ENCODE results near the gene SEMA5A. TPM values are rescaled to one million over a fixed set of nuclear protein-coding genes. Genes with fewer than 3 reads are reported as not detected.

The SEMA5A gene
- total and polyA plus RNA-seq, 2 of the 8 experiments (the other 6 are each of a cell fraction or from before 2014, with no cell fraction given), result 5.3 to 8.9 TPM

DNA sequence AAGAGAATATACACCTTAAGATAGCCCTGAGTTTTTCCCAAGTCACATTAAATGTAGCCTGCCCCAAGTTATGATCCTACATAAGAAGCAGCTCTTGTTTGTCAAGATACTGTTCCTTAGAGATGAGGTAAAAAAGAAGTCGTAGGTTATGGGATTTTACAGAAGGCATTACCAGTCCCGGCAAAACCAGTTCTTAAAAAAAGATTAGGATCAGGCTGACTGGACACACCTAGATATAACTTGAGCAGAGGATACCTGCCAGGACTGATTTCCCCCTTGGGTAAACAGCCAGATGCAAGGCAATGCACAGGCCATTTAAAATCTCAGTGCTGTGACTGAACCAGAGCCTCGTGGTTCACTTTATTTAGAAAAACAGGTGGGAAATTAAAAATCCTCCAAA is 14.1 kb upstream of the SEMA5A start (continued):
- TF ChIP-seq, protein P1, sequence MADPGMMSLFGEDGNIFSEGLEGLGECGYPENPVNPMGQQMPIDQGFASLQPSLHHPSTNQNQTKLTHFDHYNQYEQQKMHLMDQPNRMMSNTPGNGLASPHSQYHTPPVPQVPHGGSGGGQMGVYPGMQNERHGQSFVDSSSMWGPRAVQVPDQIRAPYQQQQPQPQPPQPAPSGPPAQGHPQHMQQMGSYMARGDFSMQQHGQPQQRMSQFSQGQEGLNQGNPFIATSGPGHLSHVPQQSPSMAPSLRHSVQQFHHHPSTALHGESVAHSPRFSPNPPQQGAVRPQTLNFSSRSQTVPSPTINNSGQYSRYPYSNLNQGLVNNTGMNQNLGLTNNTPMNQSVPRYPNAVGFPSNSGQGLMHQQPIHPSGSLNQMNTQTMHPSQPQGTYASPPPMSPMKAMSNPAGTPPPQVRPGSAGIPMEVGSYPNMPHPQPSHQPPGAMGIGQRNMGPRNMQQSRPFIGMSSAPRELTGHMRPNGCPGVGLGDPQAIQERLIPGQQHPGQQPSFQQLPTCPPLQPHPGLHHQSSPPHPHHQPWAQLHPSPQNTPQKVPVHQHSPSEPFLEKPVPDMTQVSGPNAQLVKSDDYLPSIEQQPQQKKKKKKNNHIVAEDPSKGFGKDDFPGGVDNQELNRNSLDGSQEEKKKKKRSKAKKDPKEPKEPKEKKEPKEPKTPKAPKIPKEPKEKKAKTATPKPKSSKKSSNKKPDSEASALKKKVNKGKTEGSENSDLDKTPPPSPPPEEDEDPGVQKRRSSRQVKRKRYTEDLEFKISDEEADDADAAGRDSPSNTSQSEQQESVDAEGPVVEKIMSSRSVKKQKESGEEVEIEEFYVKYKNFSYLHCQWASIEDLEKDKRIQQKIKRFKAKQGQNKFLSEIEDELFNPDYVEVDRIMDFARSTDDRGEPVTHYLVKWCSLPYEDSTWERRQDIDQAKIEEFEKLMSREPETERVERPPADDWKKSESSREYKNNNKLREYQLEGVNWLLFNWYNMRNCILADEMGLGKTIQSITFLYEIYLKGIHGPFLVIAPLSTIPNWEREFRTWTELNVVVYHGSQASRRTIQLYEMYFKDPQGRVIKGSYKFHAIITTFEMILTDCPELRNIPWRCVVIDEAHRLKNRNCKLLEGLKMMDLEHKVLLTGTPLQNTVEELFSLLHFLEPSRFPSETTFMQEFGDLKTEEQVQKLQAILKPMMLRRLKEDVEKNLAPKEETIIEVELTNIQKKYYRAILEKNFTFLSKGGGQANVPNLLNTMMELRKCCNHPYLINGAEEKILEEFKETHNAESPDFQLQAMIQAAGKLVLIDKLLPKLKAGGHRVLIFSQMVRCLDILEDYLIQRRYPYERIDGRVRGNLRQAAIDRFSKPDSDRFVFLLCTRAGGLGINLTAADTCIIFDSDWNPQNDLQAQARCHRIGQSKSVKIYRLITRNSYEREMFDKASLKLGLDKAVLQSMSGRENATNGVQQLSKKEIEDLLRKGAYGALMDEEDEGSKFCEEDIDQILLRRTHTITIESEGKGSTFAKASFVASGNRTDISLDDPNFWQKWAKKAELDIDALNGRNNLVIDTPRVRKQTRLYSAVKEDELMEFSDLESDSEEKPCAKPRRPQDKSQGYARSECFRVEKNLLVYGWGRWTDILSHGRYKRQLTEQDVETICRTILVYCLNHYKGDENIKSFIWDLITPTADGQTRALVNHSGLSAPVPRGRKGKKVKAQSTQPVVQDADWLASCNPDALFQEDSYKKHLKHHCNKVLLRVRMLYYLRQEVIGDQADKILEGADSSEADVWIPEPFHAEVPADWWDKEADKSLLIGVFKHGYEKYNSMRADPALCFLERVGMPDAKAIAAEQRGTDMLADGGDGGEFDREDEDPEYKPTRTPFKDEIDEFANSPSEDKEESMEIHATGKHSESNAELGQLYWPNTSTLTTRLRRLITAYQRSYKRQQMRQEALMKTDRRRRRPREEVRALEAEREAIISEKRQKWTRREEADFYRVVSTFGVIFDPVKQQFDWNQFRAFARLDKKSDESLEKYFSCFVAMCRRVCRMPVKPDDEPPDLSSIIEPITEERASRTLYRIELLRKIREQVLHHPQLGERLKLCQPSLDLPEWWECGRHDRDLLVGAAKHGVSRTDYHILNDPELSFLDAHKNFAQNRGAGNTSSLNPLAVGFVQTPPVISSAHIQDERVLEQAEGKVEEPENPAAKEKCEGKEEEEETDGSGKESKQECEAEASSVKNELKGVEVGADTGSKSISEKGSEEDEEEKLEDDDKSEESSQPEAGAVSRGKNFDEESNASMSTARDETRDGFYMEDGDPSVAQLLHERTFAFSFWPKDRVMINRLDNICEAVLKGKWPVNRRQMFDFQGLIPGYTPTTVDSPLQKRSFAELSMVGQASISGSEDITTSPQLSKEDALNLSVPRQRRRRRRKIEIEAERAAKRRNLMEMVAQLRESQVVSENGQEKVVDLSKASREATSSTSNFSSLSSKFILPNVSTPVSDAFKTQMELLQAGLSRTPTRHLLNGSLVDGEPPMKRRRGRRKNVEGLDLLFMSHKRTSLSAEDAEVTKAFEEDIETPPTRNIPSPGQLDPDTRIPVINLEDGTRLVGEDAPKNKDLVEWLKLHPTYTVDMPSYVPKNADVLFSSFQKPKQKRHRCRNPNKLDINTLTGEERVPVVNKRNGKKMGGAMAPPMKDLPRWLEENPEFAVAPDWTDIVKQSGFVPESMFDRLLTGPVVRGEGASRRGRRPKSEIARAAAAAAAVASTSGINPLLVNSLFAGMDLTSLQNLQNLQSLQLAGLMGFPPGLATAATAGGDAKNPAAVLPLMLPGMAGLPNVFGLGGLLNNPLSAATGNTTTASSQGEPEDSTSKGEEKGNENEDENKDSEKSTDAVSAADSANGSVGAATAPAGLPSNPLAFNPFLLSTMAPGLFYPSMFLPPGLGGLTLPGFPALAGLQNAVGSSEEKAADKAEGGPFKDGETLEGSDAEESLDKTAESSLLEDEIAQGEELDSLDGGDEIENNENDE (IDR thresholded peaks at IDR 0.05; ENCODE audit: insufficient replicate concordance, low read length), result no peak
- TF ChIP-seq RFX5 (IDR thresholded peaks at IDR 0.05; ENCODE audit: borderline replicate concordance, low read depth, low read length) (no peak), JUND (IDR thresholded peaks at IDR 0.05; ENCODE audit: low read length) (no peak), RXRA (IDR thresholded peaks at IDR 0.05; ENCODE audit: insufficient read depth, low read depth, low read length) (no peak), NANOG (IDR thresholded peaks at IDR 0.05; ENCODE audit: insufficient read depth, low read depth, low read length, poor library complexity, severe bottlenecking) (no peak), GABPA (IDR thresholded peaks at IDR 0.05; ENCODE audit: borderline replicate concordance, insufficient read depth, low read length) (no peak), CBX5 (IDR thresholded peaks at IDR 0.05; ENCODE audit: low read depth, low read length) (no peak)
- TF ChIP-seq, protein P2, sequence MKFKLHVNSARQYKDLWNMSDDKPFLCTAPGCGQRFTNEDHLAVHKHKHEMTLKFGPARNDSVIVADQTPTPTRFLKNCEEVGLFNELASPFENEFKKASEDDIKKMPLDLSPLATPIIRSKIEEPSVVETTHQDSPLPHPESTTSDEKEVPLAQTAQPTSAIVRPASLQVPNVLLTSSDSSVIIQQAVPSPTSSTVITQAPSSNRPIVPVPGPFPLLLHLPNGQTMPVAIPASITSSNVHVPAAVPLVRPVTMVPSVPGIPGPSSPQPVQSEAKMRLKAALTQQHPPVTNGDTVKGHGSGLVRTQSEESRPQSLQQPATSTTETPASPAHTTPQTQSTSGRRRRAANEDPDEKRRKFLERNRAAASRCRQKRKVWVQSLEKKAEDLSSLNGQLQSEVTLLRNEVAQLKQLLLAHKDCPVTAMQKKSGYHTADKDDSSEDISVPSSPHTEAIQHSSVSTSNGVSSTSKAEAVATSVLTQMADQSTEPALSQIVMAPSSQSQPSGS (IDR thresholded peaks at IDR 0.05; ENCODE audit: low read length), result no peak

Data from H1 (cell line).